GM12878 (cell line): Measurements from ENCODE around the gene PLXNA2.

Experiments used
- CHD2 ChIP-seq: IDR thresholded peaks from 2 replicates; pipeline ENCODE4 v1.6.1; 2011; ENCODE audit warnings: low read depth, low read length, improper control_type of control experiment, borderline replicate concordance
- MEF2A ChIP-seq: IDR thresholded peaks from 2 replicates; pipeline ENCODE4 v1.6.1; 2011; ENCODE audit warnings: low read depth, mild to moderate bottlenecking, low read length, moderate library complexity; ENCODE audit not compliant: insufficient read depth
- POLR2AphosphoS5 ChIP-seq: IDR thresholded peaks from 2 replicates; pipeline ENCODE4 v1.6.1; 2011; ENCODE audit warnings: mild to moderate bottlenecking, low read length, inconsistent platforms
- SMC3 ChIP-seq: IDR thresholded peaks from 2 replicates; pipeline ENCODE4 v1.6.1; 2011; ENCODE audit warnings: low read length, improper control_type of control experiment, borderline replicate concordance
- ZNF207 ChIP-seq: fragments of 450-650 bp; IDR thresholded peaks from 2 replicates; pipeline ENCODE4 v1.6.1; 2014; ENCODE audit warnings: antibody characterized with exemption, mild to moderate bottlenecking, borderline replicate concordance
- TF ChIP-seq, protein P1 (sequence below): fragments of 450-650 bp; IDR thresholded peaks from 2 replicates; pipeline ENCODE4 v1.6.1; 2016; ENCODE audit warnings: mild to moderate bottlenecking, moderate library complexity, borderline replicate concordance
- TF ChIP-seq, protein P2 (sequence below): IDR thresholded peaks from 2 replicates; pipeline ENCODE4 v1.6.1; 2012; ENCODE audit warnings: mild to moderate bottlenecking, low read depth, low read length
- TF ChIP-seq, protein P3 (sequence below), 3 experiments: IDR thresholded peaks in 2 of 3; conservative IDR thresholded peaks in 1 of 3; 2 replicates each; pipeline ENCODE4 v1.5.1; 2011; ENCODE audit warnings: low read depth in 3 of 3, low read length in 3 of 3, mild to moderate bottlenecking in 3 of 3, control low read depth in 2 of 3, moderate library complexity in 2 of 3, inconsistent platforms in 1 of 3, mixed read lengths in 1 of 3; ENCODE audit not compliant: control insufficient read depth in 2 of 3, insufficient read depth in 1 of 3; ENCODE audit errors: extremely low read depth in 1 of 3

DNA sequence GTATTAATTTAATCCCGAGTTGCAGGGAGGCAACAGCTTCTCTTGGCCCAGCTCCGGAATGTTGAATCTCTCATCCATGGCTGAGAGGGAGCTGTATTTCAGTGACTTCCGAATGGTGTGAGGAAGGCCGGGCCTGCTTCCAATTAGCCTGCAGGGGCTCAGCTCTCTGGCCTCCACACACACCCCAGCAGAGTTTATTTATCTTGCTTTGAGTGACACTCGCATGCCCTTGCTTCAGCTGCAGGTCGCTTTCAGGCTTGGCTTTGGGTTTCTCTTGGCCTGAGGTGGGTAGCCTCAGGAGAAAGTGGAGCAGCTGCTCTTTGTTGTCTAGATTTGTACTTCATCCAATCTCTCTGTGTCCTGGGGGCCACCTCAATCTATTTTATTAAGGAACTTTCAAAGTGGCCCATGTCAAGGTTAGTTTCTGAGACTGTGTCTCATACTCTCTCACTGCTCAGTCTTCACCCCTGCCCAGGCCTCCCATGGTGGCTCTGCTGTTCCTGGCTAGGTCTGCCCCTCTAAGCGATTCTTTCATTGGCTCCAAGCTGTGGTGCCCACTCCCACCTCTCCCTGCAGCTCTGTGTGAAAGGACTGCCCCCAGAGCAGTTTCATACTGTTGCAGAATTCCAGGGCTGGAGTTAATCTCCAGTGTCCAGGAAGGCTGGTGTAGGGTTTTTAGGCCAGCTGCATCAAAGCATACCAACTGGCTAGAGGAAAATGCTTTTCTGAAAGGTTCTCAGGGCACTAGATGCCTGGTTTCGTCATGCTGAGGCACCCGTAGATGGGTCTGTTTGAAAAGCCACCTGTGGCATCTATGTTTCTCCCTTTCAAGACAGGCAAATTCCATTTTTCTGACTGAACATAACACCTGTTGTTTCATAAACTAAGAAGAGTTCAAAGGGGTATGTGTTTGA lies 153.5 kb downstream of the PLXNA2 start:
- no peak for TF ChIP-seq CHD2
- TF ChIP-seq SMC3, result no peak
- TF ChIP-seq, protein P1, sequence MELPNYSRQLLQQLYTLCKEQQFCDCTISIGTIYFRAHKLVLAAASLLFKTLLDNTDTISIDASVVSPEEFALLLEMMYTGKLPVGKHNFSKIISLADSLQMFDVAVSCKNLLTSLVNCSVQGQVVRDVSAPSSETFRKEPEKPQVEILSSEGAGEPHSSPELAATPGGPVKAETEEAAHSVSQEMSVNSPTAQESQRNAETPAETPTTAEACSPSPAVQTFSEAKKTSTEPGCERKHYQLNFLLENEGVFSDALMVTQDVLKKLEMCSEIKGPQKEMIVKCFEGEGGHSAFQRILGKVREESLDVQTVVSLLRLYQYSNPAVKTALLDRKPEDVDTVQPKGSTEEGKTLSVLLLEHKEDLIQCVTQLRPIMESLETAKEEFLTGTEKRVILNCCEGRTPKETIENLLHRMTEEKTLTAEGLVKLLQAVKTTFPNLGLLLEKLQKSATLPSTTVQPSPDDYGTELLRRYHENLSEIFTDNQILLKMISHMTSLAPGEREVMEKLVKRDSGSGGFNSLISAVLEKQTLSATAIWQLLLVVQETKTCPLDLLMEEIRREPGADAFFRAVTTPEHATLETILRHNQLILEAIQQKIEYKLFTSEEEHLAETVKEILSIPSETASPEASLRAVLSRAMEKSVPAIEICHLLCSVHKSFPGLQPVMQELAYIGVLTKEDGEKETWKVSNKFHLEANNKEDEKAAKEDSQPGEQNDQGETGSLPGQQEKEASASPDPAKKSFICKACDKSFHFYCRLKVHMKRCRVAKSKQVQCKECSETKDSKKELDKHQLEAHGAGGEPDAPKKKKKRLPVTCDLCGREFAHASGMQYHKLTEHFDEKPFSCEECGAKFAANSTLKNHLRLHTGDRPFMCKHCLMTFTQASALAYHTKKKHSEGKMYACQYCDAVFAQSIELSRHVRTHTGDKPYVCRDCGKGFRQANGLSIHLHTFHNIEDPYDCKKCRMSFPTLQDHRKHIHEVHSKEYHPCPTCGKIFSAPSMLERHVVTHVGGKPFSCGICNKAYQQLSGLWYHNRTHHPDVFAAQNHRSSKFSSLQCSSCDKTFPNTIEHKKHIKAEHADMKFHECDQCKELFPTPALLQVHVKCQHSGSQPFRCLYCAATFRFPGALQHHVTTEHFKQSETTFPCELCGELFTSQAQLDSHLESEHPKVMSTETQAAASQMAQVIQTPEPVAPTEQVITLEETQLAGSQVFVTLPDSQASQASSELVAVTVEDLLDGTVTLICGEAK, result no peak
- TF ChIP-seq, protein P2, sequence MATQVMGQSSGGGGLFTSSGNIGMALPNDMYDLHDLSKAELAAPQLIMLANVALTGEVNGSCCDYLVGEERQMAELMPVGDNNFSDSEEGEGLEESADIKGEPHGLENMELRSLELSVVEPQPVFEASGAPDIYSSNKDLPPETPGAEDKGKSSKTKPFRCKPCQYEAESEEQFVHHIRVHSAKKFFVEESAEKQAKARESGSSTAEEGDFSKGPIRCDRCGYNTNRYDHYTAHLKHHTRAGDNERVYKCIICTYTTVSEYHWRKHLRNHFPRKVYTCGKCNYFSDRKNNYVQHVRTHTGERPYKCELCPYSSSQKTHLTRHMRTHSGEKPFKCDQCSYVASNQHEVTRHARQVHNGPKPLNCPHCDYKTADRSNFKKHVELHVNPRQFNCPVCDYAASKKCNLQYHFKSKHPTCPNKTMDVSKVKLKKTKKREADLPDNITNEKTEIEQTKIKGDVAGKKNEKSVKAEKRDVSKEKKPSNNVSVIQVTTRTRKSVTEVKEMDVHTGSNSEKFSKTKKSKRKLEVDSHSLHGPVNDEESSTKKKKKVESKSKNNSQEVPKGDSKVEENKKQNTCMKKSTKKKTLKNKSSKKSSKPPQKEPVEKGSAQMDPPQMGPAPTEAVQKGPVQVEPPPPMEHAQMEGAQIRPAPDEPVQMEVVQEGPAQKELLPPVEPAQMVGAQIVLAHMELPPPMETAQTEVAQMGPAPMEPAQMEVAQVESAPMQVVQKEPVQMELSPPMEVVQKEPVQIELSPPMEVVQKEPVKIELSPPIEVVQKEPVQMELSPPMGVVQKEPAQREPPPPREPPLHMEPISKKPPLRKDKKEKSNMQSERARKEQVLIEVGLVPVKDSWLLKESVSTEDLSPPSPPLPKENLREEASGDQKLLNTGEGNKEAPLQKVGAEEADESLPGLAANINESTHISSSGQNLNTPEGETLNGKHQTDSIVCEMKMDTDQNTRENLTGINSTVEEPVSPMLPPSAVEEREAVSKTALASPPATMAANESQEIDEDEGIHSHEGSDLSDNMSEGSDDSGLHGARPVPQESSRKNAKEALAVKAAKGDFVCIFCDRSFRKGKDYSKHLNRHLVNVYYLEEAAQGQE, result no peak
- TF ChIP-seq POLR2AphosphoS5, result no peak
- no peak for TF ChIP-seq MEF2A
- TF ChIP-seq, protein P3, sequence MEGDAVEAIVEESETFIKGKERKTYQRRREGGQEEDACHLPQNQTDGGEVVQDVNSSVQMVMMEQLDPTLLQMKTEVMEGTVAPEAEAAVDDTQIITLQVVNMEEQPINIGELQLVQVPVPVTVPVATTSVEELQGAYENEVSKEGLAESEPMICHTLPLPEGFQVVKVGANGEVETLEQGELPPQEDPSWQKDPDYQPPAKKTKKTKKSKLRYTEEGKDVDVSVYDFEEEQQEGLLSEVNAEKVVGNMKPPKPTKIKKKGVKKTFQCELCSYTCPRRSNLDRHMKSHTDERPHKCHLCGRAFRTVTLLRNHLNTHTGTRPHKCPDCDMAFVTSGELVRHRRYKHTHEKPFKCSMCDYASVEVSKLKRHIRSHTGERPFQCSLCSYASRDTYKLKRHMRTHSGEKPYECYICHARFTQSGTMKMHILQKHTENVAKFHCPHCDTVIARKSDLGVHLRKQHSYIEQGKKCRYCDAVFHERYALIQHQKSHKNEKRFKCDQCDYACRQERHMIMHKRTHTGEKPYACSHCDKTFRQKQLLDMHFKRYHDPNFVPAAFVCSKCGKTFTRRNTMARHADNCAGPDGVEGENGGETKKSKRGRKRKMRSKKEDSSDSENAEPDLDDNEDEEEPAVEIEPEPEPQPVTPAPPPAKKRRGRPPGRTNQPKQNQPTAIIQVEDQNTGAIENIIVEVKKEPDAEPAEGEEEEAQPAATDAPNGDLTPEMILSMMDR (IDR thresholded peaks at IDR 0.05 in 2 of 3, conservative IDR thresholded peaks at IDR 0.05 in 1 of 3; ENCODE audit: control insufficient read depth in 2 of 3, extremely low read depth in 1 of 3, insufficient read depth in 1 of 3, low read depth in 3 of 3, low read length in 3 of 3), result no peak
- no peak for TF ChIP-seq ZNF207
